Transverse colon (tissue), 1 donor: ENCODE measurements around the gene CDC14A.

Experiments
- EP300 ChIP-seq: sonication (generic); formaldehyde crosslinking; IDR thresholded peaks from one replicate; pipeline ENCODE4 v1.6.1; 2017; ENCODE audit warnings: antibody characterized with exemption, low read depth
- POLR2A ChIP-seq: fragments of 450-650 bp; IDR thresholded peaks from one replicate; pipeline ENCODE4 v1.6.1; 2016; ENCODE audit warnings: antibody characterized with exemption, mild to moderate bottlenecking, moderate library complexity

- no peak for TF ChIP-seq POLR2A
- TF ChIP-seq EP300: no peak
These were observed 13.9 kb downstream of the CDC14A start for GRCh38 chr1:100366209-100366525.
